WTC11 (cell line): ENCODE data around the gene FAM240A. TPM values are rescaled to one million over a fixed set of nuclear protein-coding genes. Genes with fewer than 3 reads are reported as not detected.

ENCODE experiments used
- ATAC-seq: fragments of 200-7000 bp; cut with Tn5 transposase; 2 replicates; pipeline ENCODE4 v1.10.0; 2021; ENCODE audit warnings: mild to moderate bottlenecking, moderate library complexity
- CTCF ChIA-PET: fragments of 300-600 bp; sonication (Branson Sonifier 250); formaldehyde crosslinking; loops from one replicate; lab custom pipeline; 2021; ENCODE audit warnings: antibody characterized with exemption; lab: Charles Lee
- POLR2A ChIA-PET: fragments of 350-600 bp; sonication (Branson Sonifier 250); formaldehyde crosslinking; loops from one replicate; lab custom pipeline; 2021; ENCODE audit warnings: antibody characterized with exemption; lab: Charles Lee
- DNase-seq: peaks from one replicate; pipeline ENCODE4 v3.0.0; 2021; ENCODE audit warnings: low spot score
- H3K27ac Mint-ChIP-seq: 2 replicates; pipeline ENCODE4 v1.8.0; 2021; ENCODE audit warnings: mixed read lengths
- H3K27me3 Mint-ChIP-seq: 2 replicates; pipeline ENCODE4 v1.8.0; 2021; ENCODE audit warnings: low read depth, mild to moderate bottlenecking, moderate library complexity, mixed read lengths
- H3K36me3 Mint-ChIP-seq: 2 replicates; pipeline ENCODE4 v1.8.0; 2021; ENCODE audit warnings: mixed read lengths
- H3K4me1 Mint-ChIP-seq: 2 replicates; pipeline ENCODE4 v1.8.0; 2022; ENCODE audit warnings: mixed read lengths
- H3K4me3 Mint-ChIP-seq: 2 replicates; pipeline ENCODE4 v1.8.0; 2021; ENCODE audit warnings: mild to moderate bottlenecking, moderate library complexity, mixed read lengths
- H3K9me3 Mint-ChIP-seq: 2 replicates; pipeline ENCODE4 v1.8.0; 2021; ENCODE audit warnings: mixed read lengths
- AR ChIP-seq: fragments of 250-450 bp; sonication (Bioruptor Pico); IDR thresholded peaks from 2 replicates; pipeline ENCODE4 v1.9.0; 2021; ENCODE audit warnings: mild to moderate bottlenecking
- E2F1 ChIP-seq: sonication (generic); formaldehyde crosslinking; IDR thresholded peaks from 2 replicates; pipeline ENCODE4 v1.8.0; 2022; ENCODE audit warnings: mild to moderate bottlenecking, missing genetic modification reagents
- FOXJ3 ChIP-seq: sonication (generic); formaldehyde crosslinking; IDR thresholded peaks from 2 replicates; pipeline ENCODE4 v1.9.0; 2021; ENCODE audit warnings: missing genetic modification reagents, mild to moderate bottlenecking, borderline replicate concordance
- NFE2L1 ChIP-seq: sonication (generic); formaldehyde crosslinking; IDR thresholded peaks from 2 replicates; pipeline ENCODE4 v1.8.1; 2023; ENCODE audit warnings: missing genetic modification reagents
- SP1 ChIP-seq: sonication (generic); formaldehyde crosslinking; conservative IDR thresholded peaks from 2 replicates; pipeline ENCODE4 v1.8.1; 2022; ENCODE audit warnings: missing genetic modification reagents
- TEAD1 ChIP-seq: sonication (generic); formaldehyde crosslinking; IDR thresholded peaks from 2 replicates; pipeline ENCODE4 v1.8.0; 2022; ENCODE audit warnings: mild to moderate bottlenecking, missing genetic modification reagents
- ZNF138 ChIP-seq: sonication (generic); formaldehyde crosslinking; conservative IDR thresholded peaks from 2 replicates; pipeline ENCODE4 v1.8.1; 2022; ENCODE audit warnings: mild to moderate bottlenecking, moderate library complexity, missing genetic modification reagents
- ZNF232 ChIP-seq: sonication (generic); formaldehyde crosslinking; IDR thresholded peaks from 2 replicates; pipeline ENCODE4 v1.8.0; 2022; ENCODE audit warnings: mild to moderate bottlenecking, missing genetic modification reagents
- ZNF317 ChIP-seq: sonication (generic); formaldehyde crosslinking; IDR thresholded peaks from 2 replicates; pipeline ENCODE4 v1.8.1; 2023; ENCODE audit warnings: low read depth, mild to moderate bottlenecking, moderate library complexity, missing genetic modification reagents, borderline replicate concordance
- total RNA-seq: library from RNA; stranded (reverse); gene quantifications from 3 replicates; pipeline ENCODE4 v1.2.3, GENCODE V29; 2021
- TF ChIP-seq, protein P1 (sequence below): sonication (generic); formaldehyde crosslinking; IDR thresholded peaks from 2 replicates; pipeline ENCODE4 v1.8.0; 2023; ENCODE audit warnings: mild to moderate bottlenecking, missing genetic modification reagents
- TF ChIP-seq, protein P2 (sequence below): sonication (generic); formaldehyde crosslinking; IDR thresholded peaks from 2 replicates; pipeline ENCODE4 v1.8.0; 2022; ENCODE audit warnings: mild to moderate bottlenecking, missing genetic modification reagents

FAM240A gene
- total RNA-seq, 1 experiment from 2014 or later: 0.13 TPM

DNA sequence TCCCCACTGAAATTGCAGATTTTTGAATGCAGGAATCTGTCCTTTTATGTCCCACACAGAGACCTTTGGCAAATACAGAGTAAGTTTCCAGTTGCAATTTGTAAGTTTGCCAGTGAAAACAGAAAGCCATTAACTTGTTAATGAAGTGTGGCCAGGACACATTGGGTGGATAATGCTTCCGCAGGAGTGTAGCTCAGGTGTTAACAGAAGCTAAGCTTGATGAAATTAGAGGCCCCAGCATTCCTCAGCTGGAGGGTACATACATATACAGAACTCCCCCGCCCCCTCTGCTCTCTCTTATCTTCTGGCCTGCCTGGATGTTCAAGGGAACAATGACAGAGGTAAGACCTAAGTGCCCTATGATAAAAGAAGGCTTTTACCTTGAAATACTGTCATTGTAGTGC, 38.1 kb upstream of the FAM240A start (continued):
- TF ChIP-seq, protein P1, sequence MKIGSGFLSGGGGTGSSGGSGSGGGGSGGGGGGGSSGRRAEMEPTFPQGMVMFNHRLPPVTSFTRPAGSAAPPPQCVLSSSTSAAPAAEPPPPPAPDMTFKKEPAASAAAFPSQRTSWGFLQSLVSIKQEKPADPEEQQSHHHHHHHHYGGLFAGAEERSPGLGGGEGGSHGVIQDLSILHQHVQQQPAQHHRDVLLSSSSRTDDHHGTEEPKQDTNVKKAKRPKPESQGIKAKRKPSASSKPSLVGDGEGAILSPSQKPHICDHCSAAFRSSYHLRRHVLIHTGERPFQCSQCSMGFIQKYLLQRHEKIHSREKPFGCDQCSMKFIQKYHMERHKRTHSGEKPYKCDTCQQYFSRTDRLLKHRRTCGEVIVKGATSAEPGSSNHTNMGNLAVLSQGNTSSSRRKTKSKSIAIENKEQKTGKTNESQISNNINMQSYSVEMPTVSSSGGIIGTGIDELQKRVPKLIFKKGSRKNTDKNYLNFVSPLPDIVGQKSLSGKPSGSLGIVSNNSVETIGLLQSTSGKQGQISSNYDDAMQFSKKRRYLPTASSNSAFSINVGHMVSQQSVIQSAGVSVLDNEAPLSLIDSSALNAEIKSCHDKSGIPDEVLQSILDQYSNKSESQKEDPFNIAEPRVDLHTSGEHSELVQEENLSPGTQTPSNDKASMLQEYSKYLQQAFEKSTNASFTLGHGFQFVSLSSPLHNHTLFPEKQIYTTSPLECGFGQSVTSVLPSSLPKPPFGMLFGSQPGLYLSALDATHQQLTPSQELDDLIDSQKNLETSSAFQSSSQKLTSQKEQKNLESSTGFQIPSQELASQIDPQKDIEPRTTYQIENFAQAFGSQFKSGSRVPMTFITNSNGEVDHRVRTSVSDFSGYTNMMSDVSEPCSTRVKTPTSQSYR (CRISPR knock-in tag): 0 out of 2 replicates have a peak, but pooled peaks have one; percentile 20
- no peak for TF ChIP-seq ZNF138 (CRISPR knock-in tag)
- TF ChIP-seq AR (CRISPR knock-in tag): no peak
- peak; percentile 61; the same call in 1 of the 2 replicates for TF ChIP-seq TEAD1
- TF ChIP-seq, protein P2, sequence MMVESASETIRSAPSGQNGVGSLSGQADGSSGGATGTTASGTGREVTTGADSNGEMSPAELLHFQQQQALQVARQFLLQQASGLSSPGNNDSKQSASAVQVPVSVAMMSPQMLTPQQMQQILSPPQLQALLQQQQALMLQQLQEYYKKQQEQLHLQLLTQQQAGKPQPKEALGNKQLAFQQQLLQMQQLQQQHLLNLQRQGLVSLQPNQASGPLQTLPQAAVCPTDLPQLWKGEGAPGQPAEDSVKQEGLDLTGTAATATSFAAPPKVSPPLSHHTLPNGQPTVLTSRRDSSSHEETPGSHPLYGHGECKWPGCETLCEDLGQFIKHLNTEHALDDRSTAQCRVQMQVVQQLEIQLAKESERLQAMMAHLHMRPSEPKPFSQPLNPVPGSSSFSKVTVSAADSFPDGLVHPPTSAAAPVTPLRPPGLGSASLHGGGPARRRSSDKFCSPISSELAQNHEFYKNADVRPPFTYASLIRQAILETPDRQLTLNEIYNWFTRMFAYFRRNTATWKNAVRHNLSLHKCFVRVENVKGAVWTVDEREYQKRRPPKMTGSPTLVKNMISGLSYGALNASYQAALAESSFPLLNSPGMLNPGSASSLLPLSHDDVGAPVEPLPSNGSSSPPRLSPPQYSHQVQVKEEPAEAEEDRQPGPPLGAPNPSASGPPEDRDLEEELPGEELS (CRISPR knock-in tag): peak; percentile 50; the same call in 1 of the 2 replicates
- no peak for TF ChIP-seq ZNF232 (CRISPR knock-in tag)

DNA sequence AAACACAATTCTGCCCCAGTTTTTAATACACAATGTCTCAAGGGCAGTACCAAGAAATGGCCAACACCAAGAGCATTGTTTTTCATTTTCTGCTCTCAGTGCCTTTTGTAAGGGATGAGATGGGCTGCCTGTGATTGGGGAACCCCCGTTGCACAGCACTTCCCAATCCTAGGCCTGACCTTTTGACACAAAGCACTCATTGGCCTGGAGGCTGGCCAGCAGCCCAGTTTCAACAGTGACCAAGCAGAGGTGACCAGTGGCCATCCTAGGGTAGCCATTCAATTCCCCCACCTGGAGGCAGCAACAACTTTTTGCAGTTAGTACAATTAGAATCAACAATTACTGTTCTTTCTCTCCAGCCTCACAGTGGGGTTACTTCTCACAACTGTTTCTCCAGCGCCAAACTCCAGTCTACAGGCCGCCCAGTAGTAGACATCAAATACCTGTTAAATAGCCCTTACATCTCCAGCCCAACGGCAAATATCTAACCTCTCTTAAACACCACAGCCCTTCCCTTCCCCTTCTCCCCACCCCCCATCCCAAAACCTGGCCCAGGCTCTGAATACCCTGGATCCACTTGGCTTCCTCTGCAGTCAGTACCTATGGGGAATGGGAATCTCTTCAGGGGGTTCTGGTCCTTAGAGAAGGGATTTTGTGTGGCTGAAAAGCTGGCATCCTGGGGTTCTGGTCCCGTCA, 37.3 kb upstream of the FAM240A start:
- peaks cover 54% of the 10 kb centered on the region for H3K4me1 Mint-ChIP-seq
- H3K27me3 Mint-ChIP-seq: no peaks in the 10 kb centered on the region; the same call in 1 of the 2 replicates
- TF ChIP-seq TEAD1: 0 out of 2 replicates have a peak, but pooled peaks have one; percentile 15
- TF ChIP-seq E2F1: 0 out of 2 replicates have a peak, but pooled peaks have one; percentile 17
- TF ChIP-seq NFE2L1: 0 out of 2 replicates have a peak, but pooled peaks have one; percentile 38
- 0 out of 2 replicates have a peak, but pooled peaks have one; percentile 4 for TF ChIP-seq SP1 (CRISPR knock-in tag)
- no peak for TF ChIP-seq FOXJ3 (CRISPR knock-in tag)
- TF ChIP-seq ZNF317 (CRISPR knock-in tag): no peak
- TF ChIP-seq, all 79 proteins: peak for 4
- DNase-seq (no peak), ATAC-seq (peak; percentile 51)
- POLR2A ChIA-PET: interaction anchor here (1.0 to 5.3 kb wide), 16 partner anchors 8 to 79 kb away, joined by 3 to 41 read pairs (median 6); no protein-coding TSS in a partner anchor
- peak overlapping the region; percentile 86 for H3K4me3 Mint-ChIP-seq
- CTCF ChIA-PET: interaction anchor here (0.9 to 6.1 kb wide), 15 partner anchors 10 to 335 kb away, joined by 3 to 55 read pairs (median 6); no protein-coding TSS in a partner anchor
- peaks cover 6% of the 10 kb centered on the region for H3K9me3 Mint-ChIP-seq
- peak overlapping the region; percentile 100 for H3K27ac Mint-ChIP-seq
- peaks cover 32% of the 10 kb centered on the region for H3K36me3 Mint-ChIP-seq
